SK-N-SH (cell line): ENCODE results near the gene METTL1. TPM values are rescaled to one million over a fixed set of nuclear protein-coding genes. Genes with fewer than 3 reads are reported as not detected.
A peak's percentile ranks its signal among the peaks of the same experiment; 100 is the strongest.

Experiments
- CTCF ChIA-PET: fragments of 300-600, 350-600 bp; formaldehyde crosslinking; extraction: SDS; loops from one replicate; lab custom pipeline; 2021; lab: Yijun Ruan, JAX
- POLR2A ChIA-PET: fragments of 350-600 bp; sonication (Branson Sonifier 250); formaldehyde crosslinking; extraction: SDS; loops from one replicate; lab custom pipeline; 2020; ENCODE audit warnings: antibody characterized with exemption, inconsistent platforms; lab: Yijun Ruan, JAX
- DNase-seq: peaks from one replicate; pipeline ENCODE4 v3.0.0; 2012
- H2AFZ ChIP-seq: fragments of 200-600 bp; sonication (generic); 2 replicates; pipeline ENCODE4 v1.8.1; 2016; ENCODE audit warnings: antibody characterized with exemption, mild to moderate bottlenecking, low read depth
- H3F3A ChIP-seq: fragments of 200-600 bp; sonication (generic); replicated peaks from 2 replicates; pipeline ENCODE3; 2016; ENCODE audit warnings: antibody characterized with exemption, mild to moderate bottlenecking; ENCODE audit not compliant: insufficient read depth
- H3K27ac ChIP-seq, 2 experiments: fragments of 200-500 bp in 1 of 2; fragments of 200-600 bp in 1 of 2; sonication (Bioruptor generic) in 1 of 2; sonication (generic), shearing (Covaris generic) in 1 of 2; 2 replicates each; pipeline versions ENCODE4 v1.5.1 to v1.6.1; 2014 to 2016; ENCODE audit warnings: low read depth in 2 of 2, inconsistent platforms in 1 of 2, low read length in 1 of 2, mild to moderate bottlenecking in 1 of 2, mixed read lengths in 1 of 2
- H3K27me3 ChIP-seq: fragments of 200-600 bp; sonication (generic), shearing (Covaris generic); 2 replicates; pipeline ENCODE4 v1.6.1; 2016; ENCODE audit warnings: mixed run types; ENCODE audit not compliant: insufficient read depth
- H3K36me3 ChIP-seq, 2 experiments: fragments of 200-500 bp in 1 of 2; fragments of 200-600 bp in 1 of 2; sonication (Bioruptor generic) in 1 of 2; sonication (generic) in 1 of 2; replicated peaks in 1 of 2; 2 replicates each; pipeline versions ENCODE3 to v1.5.1; 2014 to 2016; ENCODE audit warnings: low read length in 1 of 2, mild to moderate bottlenecking in 1 of 2; ENCODE audit not compliant: insufficient read depth in 2 of 2, control insufficient read depth in 1 of 2
- H3K4me1 ChIP-seq, 2 experiments: fragments of 200-500 bp in 1 of 2; fragments of 200-600 bp in 1 of 2; sonication (Bioruptor generic) in 1 of 2; sonication (generic), shearing (Covaris generic) in 1 of 2; 2 replicates each; pipeline versions ENCODE4 v1.5.1 to v1.6.1; 2014 to 2016; ENCODE audit warnings: low read depth in 1 of 2, low read length in 1 of 2, mixed run types in 1 of 2; ENCODE audit not compliant: insufficient read depth in 2 of 2, control insufficient read depth in 1 of 2
- H3K4me2 ChIP-seq: fragments of 200-600 bp; sonication (generic), shearing (Covaris generic); 2 replicates; pipeline ENCODE4 v1.6.1; 2017; ENCODE audit warnings: mixed run types
- H3K4me3 ChIP-seq, 2 experiments: fragments of 200-500 bp in 1 of 2; fragments of 200-600 bp in 1 of 2; sonication (Bioruptor generic) in 1 of 2; sonication (generic), shearing (Covaris generic) in 1 of 2; 2 replicates each; pipeline versions ENCODE4 v1.5.1 to v1.8.1; 2014 to 2016; ENCODE audit warnings: low read depth in 2 of 2, inconsistent platforms in 1 of 2, low read length in 1 of 2, mild to moderate bottlenecking in 1 of 2, mixed read lengths in 1 of 2, moderate library complexity in 1 of 2
- H3K79me2 ChIP-seq: fragments of 200-600 bp; sonication (generic); 2 replicates; pipeline ENCODE4 v1.8.1; 2017; ENCODE audit warnings: mild to moderate bottlenecking; ENCODE audit not compliant: insufficient read depth
- H3K9ac ChIP-seq: fragments of 200-600 bp; sonication (generic); 2 replicates; pipeline ENCODE4 v1.6.1; 2017; ENCODE audit warnings: mixed run types
- H3K9me2 ChIP-seq: fragments of 200-600 bp; sonication (generic); 2 replicates; pipeline ENCODE4 v1.6.1; 2017; ENCODE audit warnings: mixed run types
- H3K9me3 ChIP-seq: fragments of 200-600 bp; sonication (generic); 2 replicates; pipeline ENCODE4 v1.6.1; 2017; ENCODE audit warnings: mixed run types, mild to moderate bottlenecking, moderate library complexity
- H4K20me1 ChIP-seq: fragments of 200-600 bp; sonication (generic); 2 replicates; pipeline ENCODE4 v1.6.1; 2017; ENCODE audit warnings: mild to moderate bottlenecking, mixed run types; ENCODE audit not compliant: insufficient read depth
- ELF1 ChIP-seq: IDR thresholded peaks from 2 replicates; pipeline ENCODE4 v1.4.0; 2012
- EP300 ChIP-seq, 2 experiments: IDR thresholded peaks; 2 replicates each; pipeline versions ENCODE4 v1.4.0 to v1.6.1; 2012; ENCODE audit warnings: borderline replicate concordance in 1 of 2, low read depth in 1 of 2, low read length in 1 of 2
- GABPA ChIP-seq: IDR thresholded peaks from 2 replicates; pipeline ENCODE4 v1.4.0; 2012; ENCODE audit warnings: low read depth, mild to moderate bottlenecking
- MEF2A ChIP-seq: IDR thresholded peaks from 2 replicates; pipeline ENCODE4 v1.4.0; 2012; ENCODE audit warnings: low read depth, borderline replicate concordance
- MXI1 ChIP-seq: IDR thresholded peaks from 2 replicates; pipeline ENCODE4 v1.6.1; 2012; ENCODE audit warnings: mild to moderate bottlenecking, low read depth, low read length, improper control_type of control experiment
- NRF1 ChIP-seq: IDR thresholded peaks from 2 replicates; pipeline ENCODE4 v1.6.1; 2012; ENCODE audit warnings: low read depth, mild to moderate bottlenecking, low read length
- PBX3 ChIP-seq: IDR thresholded peaks from 2 replicates; pipeline ENCODE4; 2012
- POLR2AphosphoS5 ChIP-seq: IDR thresholded peaks from 2 replicates; pipeline ENCODE4 v1.6.1; 2012; ENCODE audit warnings: low read depth, low read length
- RAD21 ChIP-seq: IDR thresholded peaks from 2 replicates; pipeline ENCODE4 v1.6.1; 2012; ENCODE audit warnings: mild to moderate bottlenecking, low read length
- RCOR1 ChIP-seq: fragments of 150-350 bp; IDR thresholded peaks from 2 replicates; pipeline ENCODE4 v1.6.1; 2017; ENCODE audit warnings: antibody characterized with exemption, low read length
- REST ChIP-seq: IDR thresholded peaks from 2 replicates; pipeline ENCODE4 v1.6.1; 2012; ENCODE audit warnings: mild to moderate bottlenecking, low read depth, low read length, moderate library complexity
- RXRA ChIP-seq: IDR thresholded peaks from 2 replicates; pipeline ENCODE4 v1.4.0; 2012; ENCODE audit warnings: low read depth, mild to moderate bottlenecking, borderline replicate concordance
- SIN3A ChIP-seq: IDR thresholded peaks from 2 replicates; pipeline ENCODE4 v1.6.1; 2012; ENCODE audit warnings: low read depth, mild to moderate bottlenecking, low read length, moderate library complexity, borderline replicate concordance
- USF1 ChIP-seq: IDR thresholded peaks from 2 replicates; pipeline ENCODE4 v1.4.0; 2012; ENCODE audit warnings: low read depth, borderline replicate concordance
- YY1 ChIP-seq: IDR thresholded peaks from 2 replicates; pipeline ENCODE4 v1.4.0; 2012; ENCODE audit warnings: low read depth, mild to moderate bottlenecking
- WGBS: methylation state at CpG from one replicate; pipeline ENCODE4 v1.1.6; 2017; ENCODE audit warnings: low lambda C conversion rate; 5-methylcytosine and 5-hydroxymethylcytosine counted together
- polyA plus RNA-seq, 3 experiments: library from polyadenylated mRNA; depleted of rRNA; stranded (reverse); fragments of >200 nt; gene quantifications; 2 replicates each; pipeline ENCODE4 v1.2.3, GENCODE V29; 2012

Gene METTL1
- polyA plus RNA-seq, 1 of the 3 experiments (the other 2 are of a cell fraction) = 28.0 TPM

- H4K20me1 ChIP-seq = peaks cover 7% of the 10 kb centered on the region
- peaks cover 12 to 24% of the 10 kb centered on the region in 2 experiments for H3K36me3 ChIP-seq
- peaks cover 20% of the 10 kb centered on the region for H3K79me2 ChIP-seq
- POLR2A ChIA-PET = no interaction called here
- TF ChIP-seq MXI1 = no peak
- no peak for TF ChIP-seq REST
- TF ChIP-seq USF1 = no peak
- TF ChIP-seq RCOR1 = no peak
- TF ChIP-seq SIN3A = no peak
- peak overlapping the region; percentile 73 to 79; a peak in 3 of 4 replicates for H3K4me3 ChIP-seq
- H3K27me3 ChIP-seq = no peaks in the 10 kb centered on the region
- peaks cover 23% of the 10 kb centered on the region for H3F3A ChIP-seq
- no peak for DNase-seq
- CTCF ChIA-PET = interaction anchor here (1.4 kb wide), 1 partner anchor 10 kb away, joined by 5 read pairs; no protein-coding TSS in a partner anchor
- H3K27ac ChIP-seq = peak overlapping the region in 1 of 2 experiments; percentile 50; a peak in 1 of 4 replicates
- H3K4me1 ChIP-seq = peaks cover 8 to 37% of the 10 kb centered on the region in 2 experiments
- no peak overlapping the region for H3K9ac ChIP-seq
- peak overlapping the region; percentile 97; the same call in 1 of the 2 replicates for H3K4me2 ChIP-seq
- H2AFZ ChIP-seq = no peak overlapping the region
- no peaks in the 10 kb centered on the region for H3K9me3 ChIP-seq
- no CpG with 5 or more reads among the region's 34 CpGs for WGBS
- H3K9me2 ChIP-seq = no peaks in the 10 kb centered on the region
Measured at GRCh38 chr12:57755194-57755453, 16.8 kb downstream of the METTL1 start.

- H3K4me1 ChIP-seq = peaks cover 8 to 37% of the 10 kb centered on the region in 2 experiments
- peak; percentile 87 for DNase-seq
- no peaks in the 10 kb centered on the region for H3K9me2 ChIP-seq
- H3K27me3 ChIP-seq = no peaks in the 10 kb centered on the region
- H3K4me3 ChIP-seq = peak within 1 kb of the TSS; percentile 73 to 79
- H3K9me3 ChIP-seq = no peaks in the 10 kb centered on the region
- H3K4me2 ChIP-seq = peak within 1 kb of the TSS; percentile 97
- CTCF ChIA-PET = interaction anchor here (1.4 kb wide), 1 partner anchor 10 kb away, joined by 5 read pairs; no protein-coding TSS in a partner anchor
- peaks cover 2% of the 10 kb centered on the region for H4K20me1 ChIP-seq
- H3K36me3 ChIP-seq = peaks cover 17 to 23% of the 10 kb centered on the region in 2 experiments
- WGBS = 5% methylated on average over 20 of the region's 41 CpGs
- TF ChIP-seq YY1 (peak; percentile 58; the same call in 1 of the 2 replicates), RAD21 (no peak), GABPA (no peak), NRF1 (peak; percentile 63), POLR2AphosphoS5 (no peak), PBX3 (no peak), RXRA (no peak), MXI1 (0 out of 2 replicates have a peak, but pooled peaks have one; percentile 33), ELF1 (no peak), EP300 (IDR thresholded peaks at IDR 0.05; ENCODE audit: borderline replicate concordance in 1 of 2, low read depth in 1 of 2, low read length in 1 of 2) (no peak), MEF2A (no peak)
- H3K79me2 ChIP-seq = peaks cover 25% of the 10 kb centered on the region
- H3F3A ChIP-seq = peaks cover 21% of the 10 kb centered on the region
- peak within 1 kb of the TSS; percentile 38; the same call in 1 of the 2 replicates for H2AFZ ChIP-seq
- peak within 1 kb of the TSS; percentile 44; the same call in 1 of the 2 replicates for H3K9ac ChIP-seq
- POLR2A ChIA-PET = interaction anchor here (1.1 kb wide), 1 partner anchor 18 kb away, joined by 4 read pairs; the partner anchor contains the start of gene EEF1AKMT3
- peak within 1 kb of the TSS in 1 of 2 experiments; percentile 62; a peak in 2 of 4 replicates for H3K27ac ChIP-seq
Measured at GRCh38 chr12:57754411-57755193, 17.3 kb downstream of the METTL1 start, which contains the start of gene MARCHF9. Gene MARCHF9 (plus strand): TSS chr12:57755103. CDS start chr12:57755529, 426 bp downstream.
